SJSA1 (cell line): ENCODE results near the gene SPIRE2. TPM values are rescaled to one million over a fixed set of nuclear protein-coding genes. Genes with fewer than 3 reads are reported as not detected.
"Not testable (repeated sequence)": the region's sequence is repeated elsewhere in the genome, so short reads cannot be mapped to it uniquely, and the experiment has no call there.

Source experiments
- DNase-seq, 2 experiments: peaks; one replicate each; pipeline ENCODE4 v3.0.0-alpha.2; 2015 to 2020; ENCODE audit warnings: low spot score in 2 of 2, low read depth in 1 of 2
- H3K27ac ChIP-seq: fragments of 250-450 bp; sonication (Bioruptor Pico); 2 replicates; pipeline ENCODE4 v1.5.1; 2020; ENCODE audit warnings: mild to moderate bottlenecking, moderate library complexity
- H3K27me3 ChIP-seq: fragments of 250-450 bp; sonication (Bioruptor Pico); replicated peaks from 2 replicates; pipeline ENCODE4 v1.5.1; 2020; ENCODE audit warnings: mild to moderate bottlenecking, moderate library complexity
- H3K36me3 ChIP-seq: fragments of 250-450 bp; sonication (Bioruptor Pico); 2 replicates; pipeline ENCODE4 v1.5.1; 2020; ENCODE audit warnings: mild to moderate bottlenecking
- H3K4me1 ChIP-seq: fragments of 250-450 bp; sonication (Bioruptor Pico); replicated peaks from 2 replicates; pipeline ENCODE4 v1.6.1; 2021; ENCODE audit warnings: mild to moderate bottlenecking
- H3K4me3 ChIP-seq: fragments of 250-450 bp; sonication (Bioruptor Pico); 2 replicates; pipeline ENCODE4 v1.5.1; 2020; ENCODE audit warnings: mild to moderate bottlenecking
- H3K9me3 ChIP-seq: fragments of 250-450 bp; sonication (Bioruptor Pico); replicated peaks from 2 replicates; pipeline ENCODE4 v1.5.1; 2020; ENCODE audit warnings: mild to moderate bottlenecking
- total RNA-seq: library from RNA; depleted of rRNA; stranded (reverse); fragments of >200 nt; shearing (Covaris generic); gene quantifications from 2 replicates; pipeline ENCODE4 v1.2.3, GENCODE V29; 2014; rRNA removed

Gene SPIRE2
- total RNA-seq: 2.3 and 2.7 TPM in 2 replicates

- H3K4me3 ChIP-seq: peak within 1 kb of the TSS; percentile 53
- peak; percentile 24 to 75 for DNase-seq
- H3K4me1 ChIP-seq: peaks cover 19% of the 10 kb centered on the region
- H3K27me3 ChIP-seq: no peaks in the 10 kb centered on the region
- H3K36me3 ChIP-seq: no peaks in the 10 kb centered on the region
- peak within 1 kb of the TSS; percentile 44 for H3K27ac ChIP-seq
- no peaks in the 10 kb centered on the region; the same call in 1 of the 2 replicates for H3K9me3 ChIP-seq
Observed at GRCh38 chr16:89828199-89828869, at the start of gene SPIRE2. Gene SPIRE2, plus strand, starts transcription at chr16:89828475. Its CDS starts 76 bp downstream, at chr16:89828551.

- H3K4me3 ChIP-seq: no peak overlapping the region
- H3K36me3 ChIP-seq: peaks cover 73% of the 10 kb centered on the region
- no peak overlapping the region for H3K27ac ChIP-seq
- H3K27me3 ChIP-seq: no peaks in the 10 kb centered on the region
- H3K9me3 ChIP-seq: no peaks in the 10 kb centered on the region
- no peaks in the 10 kb centered on the region for H3K4me1 ChIP-seq
- DNase-seq: no peak
Observed at GRCh38 chr16:89779231-89779908, 48.9 kb upstream of the SPIRE2 start.

- H3K27ac ChIP-seq: no peak overlapping the region
Observed at GRCh38 chr16:89779909-89780305, 48.4 kb upstream of the SPIRE2 start.

DNA sequence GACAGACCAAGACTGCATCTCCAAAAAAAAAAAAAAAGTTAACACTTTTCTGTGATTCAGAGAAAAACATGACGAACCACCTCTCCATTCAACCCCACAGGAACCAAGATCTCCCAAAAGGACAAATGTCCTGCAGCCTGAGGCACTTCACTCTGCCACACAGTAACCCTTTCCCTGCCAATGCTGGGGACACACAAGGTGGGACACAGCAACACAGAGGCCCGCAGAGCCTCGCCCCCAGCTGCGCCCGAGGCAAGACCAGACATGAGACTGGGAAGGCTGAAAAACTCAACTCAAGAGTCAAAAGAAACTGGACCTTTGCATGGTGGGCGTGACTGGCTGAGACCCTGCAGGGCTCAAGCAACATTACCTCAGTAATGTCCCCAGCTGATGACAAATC is 45.8 kb upstream of the SPIRE2 start:
- Histone ChIP-seq H3K4me3 (no peak overlapping the region), H3K9me3 (no peaks in the 10 kb centered on the region), H3K27me3 (no peaks in the 10 kb centered on the region), H3K4me1 (no peaks in the 10 kb centered on the region), H3K27ac (no peak overlapping the region), H3K36me3 (peaks cover 80% of the 10 kb centered on the region)
- DNase-seq: no peak

More at GRCh38 chr16:89779909-89780305, 48.4 kb upstream of the SPIRE2 start:
- Histone ChIP-seq H3K4me3 (no peak overlapping the region), H3K36me3 (peaks cover 78% of the 10 kb centered on the region), H3K27me3 (no peaks in the 10 kb centered on the region), H3K9me3 (no peaks in the 10 kb centered on the region), H3K4me1 (no peaks in the 10 kb centered on the region)
- no peak for DNase-seq

- not testable (repeated sequence) for H3K4me3 ChIP-seq, DNase-seq, H3K4me1 ChIP-seq, H3K27ac ChIP-seq, H3K9me3 ChIP-seq, H3K27me3 ChIP-seq
- H3K36me3 ChIP-seq: peaks cover 80% of the 10 kb centered on the region
Observed at GRCh38 chr16:89783952-89784351, 44.3 kb upstream of the SPIRE2 start.

DNA sequence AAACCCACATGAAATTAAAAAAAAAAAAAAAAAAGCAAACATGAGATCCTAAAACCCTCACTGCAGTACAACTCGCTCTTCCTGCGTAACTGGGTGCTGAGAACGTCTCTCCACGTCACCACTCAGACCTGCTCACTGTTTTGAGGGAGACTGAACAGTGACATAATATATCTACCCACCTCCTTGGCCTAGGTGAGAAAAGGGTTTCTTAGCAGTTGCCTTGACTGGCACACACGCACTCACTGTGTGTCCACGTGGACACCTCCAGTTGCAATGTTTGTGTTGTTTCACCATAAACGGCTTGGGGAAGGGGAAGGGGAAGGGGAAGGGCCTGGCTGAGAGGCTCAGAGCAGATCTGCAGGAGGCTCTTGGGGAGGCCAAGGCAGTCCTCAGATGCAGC is 43.9 kb upstream of the SPIRE2 start:
- H3K4me3 ChIP-seq: no peak overlapping the region
- DNase-seq: no peak
- no peaks in the 10 kb centered on the region for H3K4me1 ChIP-seq
- no peaks in the 10 kb centered on the region for H3K9me3 ChIP-seq
- no peak overlapping the region for H3K27ac ChIP-seq
- no peaks in the 10 kb centered on the region for H3K27me3 ChIP-seq
- peaks cover 76% of the 10 kb centered on the region for H3K36me3 ChIP-seq

- Histone ChIP-seq H3K36me3 (peaks cover 74% of the 10 kb centered on the region), H3K27ac (no peak overlapping the region), H3K4me1 (no peaks in the 10 kb centered on the region), H3K27me3 (no peaks in the 10 kb centered on the region), H3K9me3 (no peaks in the 10 kb centered on the region), H3K4me3 (no peak overlapping the region)
- no peak for DNase-seq
Observed at GRCh38 chr16:89785523-89786155, 42.6 kb upstream of the SPIRE2 start.

GRCh38 chr16:89786474-89787364 is 41.6 kb upstream of the SPIRE2 start:
- no peak overlapping the region for H3K27ac ChIP-seq

GRCh38 chr16:89787365-89787805 is 40.9 kb upstream of the SPIRE2 start:
- Histone ChIP-seq H3K4me3 (no peak overlapping the region), H3K9me3 (no peaks in the 10 kb centered on the region), H3K27ac (no peak overlapping the region), H3K36me3 (peaks cover 79% of the 10 kb centered on the region), H3K27me3 (no peaks in the 10 kb centered on the region), H3K4me1 (no peaks in the 10 kb centered on the region)
- no peak for DNase-seq

More at GRCh38 chr16:89786474-89787364, 41.6 kb upstream of the SPIRE2 start:
- Histone ChIP-seq H3K4me3 (no peak overlapping the region), H3K4me1 (no peaks in the 10 kb centered on the region), H3K27me3 (no peaks in the 10 kb centered on the region), H3K9me3 (no peaks in the 10 kb centered on the region), H3K36me3 (peaks cover 77% of the 10 kb centered on the region)
- DNase-seq: no peak

DNA sequence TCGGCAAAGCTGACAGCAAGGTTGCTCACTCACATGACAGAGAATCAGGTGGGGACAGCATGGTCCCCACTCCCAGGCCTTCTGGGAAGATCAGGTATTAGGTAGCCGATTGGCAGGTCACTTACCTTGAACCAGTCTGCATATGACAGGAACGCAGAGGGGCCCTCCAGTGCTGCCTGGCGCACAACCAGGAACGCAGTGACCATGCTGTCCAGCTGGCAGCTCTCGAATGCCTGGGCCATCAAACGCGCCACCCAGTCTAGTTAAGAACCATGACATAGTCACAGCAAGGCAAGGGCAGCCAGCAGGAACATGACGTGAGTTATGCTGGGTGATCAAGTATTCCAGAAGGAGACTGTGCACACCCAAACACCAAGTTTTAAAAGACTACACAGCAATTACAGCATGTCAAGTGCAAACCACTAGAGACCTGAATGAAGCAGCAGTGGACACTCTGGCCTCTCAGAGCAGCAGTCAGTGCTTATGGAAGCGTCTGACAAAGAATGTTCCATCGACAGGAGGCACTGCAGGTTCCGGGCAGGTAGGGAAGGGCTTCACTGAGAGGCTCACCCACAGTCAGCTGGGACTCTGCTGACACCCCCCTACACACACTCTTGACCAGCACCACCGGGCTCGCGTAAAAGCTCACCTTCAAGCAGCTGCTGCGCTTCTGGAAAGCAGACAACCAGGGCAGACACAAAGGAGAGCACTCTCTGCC is 36.8 kb upstream of the SPIRE2 start:
- H3K4me3 ChIP-seq: no peak overlapping the region
- H3K27me3 ChIP-seq: no peaks in the 10 kb centered on the region
- H3K27ac ChIP-seq: no peak overlapping the region
- no peaks in the 10 kb centered on the region for H3K9me3 ChIP-seq
- no peaks in the 10 kb centered on the region for H3K4me1 ChIP-seq
- peaks cover 85% of the 10 kb centered on the region for H3K36me3 ChIP-seq
- no peak for DNase-seq

DNA sequence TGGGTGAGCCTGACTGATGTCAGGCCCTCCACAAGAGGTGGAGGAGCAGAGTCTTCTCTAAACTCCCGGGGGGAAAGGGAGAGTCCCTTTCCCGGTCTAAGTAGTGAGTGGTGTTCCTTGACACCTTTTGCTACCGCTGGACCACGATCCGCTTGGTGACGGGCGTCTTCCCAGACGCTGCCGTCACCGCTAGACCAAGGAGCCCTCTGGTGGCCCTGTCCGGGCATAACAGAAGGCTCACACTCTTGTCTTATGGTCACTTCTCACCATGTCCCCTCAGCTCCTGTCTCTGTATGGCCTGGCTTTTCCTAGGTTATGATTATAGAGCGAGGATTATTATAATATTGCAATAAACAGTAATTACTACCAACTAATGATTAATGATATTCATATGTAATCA is 35.2 kb upstream of the SPIRE2 start:
- H3K4me3 ChIP-seq, H3K4me1 ChIP-seq, H3K27ac ChIP-seq, H3K9me3 ChIP-seq, H3K27me3 ChIP-seq: not testable (repeated sequence)
- peak in 1 of 2 experiments; percentile 15 for DNase-seq
- peaks cover 85% of the 10 kb centered on the region for H3K36me3 ChIP-seq

DNA sequence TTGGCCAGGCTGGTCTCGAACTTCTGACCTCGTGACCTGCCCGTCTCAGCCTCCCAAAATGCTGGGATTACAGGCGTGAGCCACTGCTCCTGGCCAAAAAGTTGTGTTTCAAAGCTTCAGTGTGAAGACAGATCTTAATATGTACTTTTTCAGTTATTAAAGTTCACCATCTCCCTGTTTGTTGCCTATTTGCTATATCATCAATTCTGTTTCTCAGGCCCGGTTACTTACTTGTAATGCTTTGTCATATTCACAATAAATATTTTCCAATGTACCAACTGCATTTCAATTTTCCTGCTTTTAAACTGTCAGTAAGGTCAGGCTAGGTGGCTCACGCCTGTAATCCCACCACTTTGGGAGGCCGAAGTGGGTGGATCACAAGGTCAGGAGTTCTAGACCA is 34.3 kb upstream of the SPIRE2 start:
- H3K9me3 ChIP-seq: no peaks in the 10 kb centered on the region
- H3K27me3 ChIP-seq: no peaks in the 10 kb centered on the region
- DNase-seq: no peak
- no peak overlapping the region for H3K4me3 ChIP-seq
- H3K27ac ChIP-seq: no peak overlapping the region
- H3K36me3 ChIP-seq: peaks cover 85% of the 10 kb centered on the region
- no peaks in the 10 kb centered on the region for H3K4me1 ChIP-seq

- no peak for DNase-seq
- Histone ChIP-seq H3K9me3 (no peaks in the 10 kb centered on the region), H3K27me3 (no peaks in the 10 kb centered on the region), H3K4me1 (no peaks in the 10 kb centered on the region), H3K27ac (no peak overlapping the region), H3K4me3 (no peak overlapping the region), H3K36me3 (peaks cover 91% of the 10 kb centered on the region)
Observed at GRCh38 chr16:89795676-89796075, 32.6 kb upstream of the SPIRE2 start.
